Loucy (cell line): Measurements from ENCODE around the gene TNIP2.

Experiments
- EZH2phosphoT487 ChIP-seq: fragments of 200-600 bp; IDR thresholded peaks from 2 replicates; pipeline ENCODE4 v1.6.1; 2018; ENCODE audit warnings: antibody characterized with exemption, mild to moderate bottlenecking, moderate library complexity, borderline replicate concordance
- TF ChIP-seq, protein P1 (sequence below): fragments of 200-600 bp; sonication (generic); conservative IDR thresholded peaks from 2 replicates; pipeline ENCODE4 v1.5.1; 2014; ENCODE audit warnings: mild to moderate bottlenecking, antibody characterized with exemption, low read length

DNA sequence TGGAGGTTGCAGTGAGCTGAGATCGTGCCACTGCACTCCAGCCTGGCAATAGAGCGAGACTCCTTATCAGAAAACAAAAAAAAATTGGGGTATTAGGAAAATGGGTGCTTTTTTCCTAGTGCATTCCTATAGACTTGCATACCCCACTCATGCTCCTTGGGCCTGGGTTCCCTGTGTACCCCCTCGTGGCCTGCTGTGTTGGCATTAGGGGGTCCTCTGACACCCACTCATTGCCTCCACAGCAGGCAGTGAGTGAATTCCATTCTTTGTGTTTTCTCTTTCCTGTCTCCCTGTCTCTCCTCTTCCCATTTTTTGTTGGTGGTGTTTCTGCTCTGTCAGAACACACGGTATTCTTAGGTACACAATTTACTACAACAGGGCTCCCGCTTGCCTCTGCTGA is 42.8 kb downstream of the TNIP2 start:
- TF ChIP-seq, protein P1, sequence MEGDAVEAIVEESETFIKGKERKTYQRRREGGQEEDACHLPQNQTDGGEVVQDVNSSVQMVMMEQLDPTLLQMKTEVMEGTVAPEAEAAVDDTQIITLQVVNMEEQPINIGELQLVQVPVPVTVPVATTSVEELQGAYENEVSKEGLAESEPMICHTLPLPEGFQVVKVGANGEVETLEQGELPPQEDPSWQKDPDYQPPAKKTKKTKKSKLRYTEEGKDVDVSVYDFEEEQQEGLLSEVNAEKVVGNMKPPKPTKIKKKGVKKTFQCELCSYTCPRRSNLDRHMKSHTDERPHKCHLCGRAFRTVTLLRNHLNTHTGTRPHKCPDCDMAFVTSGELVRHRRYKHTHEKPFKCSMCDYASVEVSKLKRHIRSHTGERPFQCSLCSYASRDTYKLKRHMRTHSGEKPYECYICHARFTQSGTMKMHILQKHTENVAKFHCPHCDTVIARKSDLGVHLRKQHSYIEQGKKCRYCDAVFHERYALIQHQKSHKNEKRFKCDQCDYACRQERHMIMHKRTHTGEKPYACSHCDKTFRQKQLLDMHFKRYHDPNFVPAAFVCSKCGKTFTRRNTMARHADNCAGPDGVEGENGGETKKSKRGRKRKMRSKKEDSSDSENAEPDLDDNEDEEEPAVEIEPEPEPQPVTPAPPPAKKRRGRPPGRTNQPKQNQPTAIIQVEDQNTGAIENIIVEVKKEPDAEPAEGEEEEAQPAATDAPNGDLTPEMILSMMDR, result no peak
- TF ChIP-seq EZH2phosphoT487, result no peak
